Hepatocyte (in vitro differentiated cells): ENCODE measurements around the gene TEAD1. TPM values are rescaled to one million over a fixed set of nuclear protein-coding genes. Genes with fewer than 3 reads are reported as not detected.

Experiments used
- DNase-seq: peaks from one replicate; pipeline ENCODE4 v3.0.0-alpha.2; 2016; ENCODE audit warnings: low spot score
- H2AFZ ChIP-seq: fragments of 200-600 bp; sonication (generic); 2 replicates; pipeline ENCODE4 v1.6.0; 2016; ENCODE audit warnings: antibody characterized with exemption, mild to moderate bottlenecking
- H3K27ac ChIP-seq: fragments of 200-600 bp; sonication (generic); 2 replicates; pipeline ENCODE4 v1.5.1; 2016; ENCODE audit warnings: mild to moderate bottlenecking
- H3K27me3 ChIP-seq: fragments of 200-600 bp; sonication (generic); 2 replicates; pipeline ENCODE4 v1.6.1; 2016
- H3K36me3 ChIP-seq: fragments of 200-600 bp; sonication (generic); replicated peaks from 2 replicates; pipeline ENCODE4 v1.5.1; 2016; ENCODE audit warnings: low read depth; ENCODE audit not compliant: insufficient read depth
- H3K4me1 ChIP-seq: fragments of 200-600 bp; sonication (generic); 2 replicates; pipeline ENCODE4 v1.5.1; 2016; ENCODE audit warnings: mild to moderate bottlenecking, moderate library complexity; ENCODE audit not compliant: insufficient read depth
- H3K4me2 ChIP-seq: fragments of 200-600 bp; sonication (generic); 2 replicates; pipeline ENCODE4 v1.6.0; 2016
- H3K4me3 ChIP-seq: fragments of 200-600 bp; sonication (generic); 2 replicates; pipeline ENCODE4 v1.5.1; 2016; ENCODE audit warnings: mild to moderate bottlenecking
- H3K79me2 ChIP-seq: fragments of 200-600 bp; sonication (generic); 2 replicates; pipeline ENCODE4 v1.6.0; 2017; ENCODE audit warnings: mild to moderate bottlenecking
- H3K9me2 ChIP-seq: fragments of 200-600 bp; sonication (generic); replicated peaks from 2 replicates; pipeline ENCODE4 v1.6.0; 2017; ENCODE audit warnings: mild to moderate bottlenecking; ENCODE audit not compliant: insufficient read depth
- H3K9me3 ChIP-seq: fragments of 200-600 bp; sonication (generic); 2 replicates; pipeline ENCODE4 v1.5.1; 2016; ENCODE audit warnings: low read depth, mild to moderate bottlenecking
- H4K20me1 ChIP-seq: fragments of 200-600 bp; sonication (generic); 2 replicates; pipeline ENCODE4 v1.6.0; 2016; ENCODE audit warnings: mild to moderate bottlenecking; ENCODE audit not compliant: insufficient read depth, poor library complexity, severe bottlenecking
- CTCF ChIP-seq: fragments of 200-600 bp; sonication (generic); IDR thresholded peaks from 2 replicates; pipeline ENCODE4 v1.5.1; 2016; ENCODE audit warnings: antibody characterized with exemption, mild to moderate bottlenecking; ENCODE audit not compliant: poor library complexity
- EZH2 ChIP-seq: fragments of 200-600 bp; sonication (generic); IDR thresholded peaks from 2 replicates; pipeline ENCODE4 v1.6.1; 2016; ENCODE audit warnings: antibody characterized with exemption, mild to moderate bottlenecking, borderline replicate concordance
- EZH2phosphoT487 ChIP-seq: fragments of 200-600 bp; sonication (generic); IDR thresholded peaks from one replicate; pipeline ENCODE4 v1.6.1; 2018; ENCODE audit warnings: antibody characterized with exemption, mild to moderate bottlenecking, low read depth, moderate library complexity; ENCODE audit not compliant: unreplicated experiment, severe bottlenecking
- WGBS: methylation state at CpG from one replicate; pipeline ENCODE4 v1.1.6; 2016; ENCODE audit warnings: low lambda C conversion rate; ENCODE audit errors: missing lambda C conversion rate; 5-methylcytosine and 5-hydroxymethylcytosine counted together
- polyA plus RNA-seq: library from polyadenylated mRNA; unstranded; fragments of >200 nt; fragmentation: Nextera tagmentation; extraction: Ambion mirVana; gene quantifications from 2 replicates; pipeline ENCODE4 v1.2.1, GENCODE V29; 2016
- total RNA-seq: library from RNA; depleted of rRNA; stranded (reverse); fragments of >200 nt; gene quantifications from 2 replicates; pipeline ENCODE4 v1.2.3, GENCODE V29; 2014

The TEAD1 gene
- total and polyA plus RNA-seq, 2 experiments from 2014 or later, result 37.2 to 82.2 TPM

DNA sequence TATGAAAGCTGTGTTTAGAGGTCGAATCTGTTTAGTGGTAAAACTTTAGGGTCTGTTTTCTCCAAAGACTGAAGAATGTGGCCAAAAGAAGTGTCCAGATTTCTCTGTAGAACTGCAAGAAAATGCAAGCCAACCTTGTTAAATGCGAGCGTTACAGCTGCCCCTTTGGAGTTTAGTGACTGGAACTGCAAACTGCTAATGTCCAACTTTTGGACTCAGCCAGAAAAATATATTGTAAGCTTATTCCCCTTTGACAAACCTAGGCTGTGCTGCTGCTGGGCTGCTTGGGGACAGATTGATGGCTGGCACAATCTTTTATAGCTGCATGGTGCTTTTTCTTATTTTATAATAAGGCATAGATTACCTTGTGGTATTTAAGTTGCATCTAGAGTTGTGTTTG, 3.9 kb downstream of the TEAD1 start:
- no peak for TF ChIP-seq EZH2phosphoT487

DNA sequence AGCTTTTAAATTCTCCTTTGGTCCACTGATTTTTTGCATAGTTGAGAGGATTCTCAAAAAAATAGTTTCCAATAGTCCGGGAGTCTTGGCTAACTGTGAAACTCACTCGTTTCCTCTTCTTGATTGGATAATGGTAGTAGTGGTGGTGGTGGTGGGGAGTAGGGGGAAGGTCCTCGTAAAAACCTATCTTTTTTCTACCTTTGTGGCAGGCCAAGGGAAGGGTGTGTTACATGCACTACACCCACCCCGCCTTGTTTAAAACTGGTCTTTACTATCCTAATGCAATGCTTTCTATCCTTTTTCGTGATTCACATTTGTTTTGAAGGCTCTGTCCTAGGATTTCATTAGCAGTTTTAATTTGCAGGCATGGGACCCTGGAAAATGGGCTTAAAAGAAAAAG, 4.8 kb downstream of the TEAD1 start:
- no peaks in the 10 kb centered on the region for H3K9me2 ChIP-seq
- WGBS, result 39% methylated on average over 5 of the region's 5 CpGs
- H2AFZ ChIP-seq, result no peak overlapping the region
- H3K36me3 ChIP-seq, result no peaks in the 10 kb centered on the region
- TF ChIP-seq EZH2phosphoT487 (no peak), CTCF (no peak), EZH2 (no peak)
- H3K27me3 ChIP-seq, result no peaks in the 10 kb centered on the region
- DNase-seq, result no peak
- H3K27ac ChIP-seq, result peak overlapping the region; percentile 87
- H3K4me3 ChIP-seq, result no peak overlapping the region
- H3K9me3 ChIP-seq, result no peaks in the 10 kb centered on the region
- H3K79me2 ChIP-seq, result peaks cover 88% of the 10 kb centered on the region
- peaks cover 52% of the 10 kb centered on the region for H3K4me1 ChIP-seq
- H4K20me1 ChIP-seq, result peaks cover 6% of the 10 kb centered on the region
- peak overlapping the region; percentile 80 for H3K4me2 ChIP-seq

More for the DNA sequence above, 3.9 kb downstream of the TEAD1 start:
- DNase-seq, result no peak
- Histone ChIP-seq H3K27me3 (no peaks in the 10 kb centered on the region), H3K27ac (peak overlapping the region; percentile 87), H3K4me2 (peak overlapping the region; percentile 80), H3K4me1 (peaks cover 48% of the 10 kb centered on the region), H3K9me2 (no peaks in the 10 kb centered on the region), H3K36me3 (no peaks in the 10 kb centered on the region), H2AFZ (no peak overlapping the region), H4K20me1 (peaks cover 6% of the 10 kb centered on the region), H3K79me2 (peaks cover 79% of the 10 kb centered on the region), H3K4me3 (peak overlapping the region; percentile 17), H3K9me3 (no peaks in the 10 kb centered on the region)
- WGBS, result 50% methylated on average over 3 of the region's 3 CpGs

DNA sequence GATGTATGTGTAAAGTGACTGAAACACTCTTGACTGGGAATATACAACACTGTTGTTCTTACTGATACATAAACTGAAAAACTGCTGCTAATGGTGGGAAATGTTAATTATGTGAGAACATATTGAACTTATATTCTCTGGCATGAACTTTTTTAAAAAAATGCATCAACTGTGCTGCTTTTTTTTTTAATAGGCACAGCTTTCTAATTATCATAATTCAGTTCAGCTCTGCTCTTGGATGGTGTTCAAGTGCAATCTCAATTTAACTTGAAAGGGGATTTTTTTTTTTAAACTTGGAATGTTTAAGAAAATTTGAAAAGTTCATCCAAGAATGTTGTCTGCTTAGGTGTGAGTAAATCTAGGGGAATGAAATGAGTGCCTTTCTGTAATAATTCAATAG, 5.2 kb downstream of the TEAD1 start:
- H3K27me3 ChIP-seq, result no peaks in the 10 kb centered on the region
- no peak for TF ChIP-seq EZH2
- TF ChIP-seq EZH2phosphoT487, result no peak
- no peak for TF ChIP-seq CTCF
- peak overlapping the region; percentile 87 for H3K27ac ChIP-seq
- DNase-seq, result no peak
- peaks cover 93% of the 10 kb centered on the region for H3K79me2 ChIP-seq
- H3K4me1 ChIP-seq, result peaks cover 57% of the 10 kb centered on the region
- no peaks in the 10 kb centered on the region for H3K36me3 ChIP-seq
- peaks cover 6% of the 10 kb centered on the region for H4K20me1 ChIP-seq
- peak overlapping the region; percentile 80 for H3K4me2 ChIP-seq
- no peak overlapping the region for H2AFZ ChIP-seq
- peak overlapping the region; percentile 2 for H3K4me3 ChIP-seq
- H3K9me3 ChIP-seq, result no peaks in the 10 kb centered on the region
- no peaks in the 10 kb centered on the region for H3K9me2 ChIP-seq

- WGBS, result 12% methylated on average over 21 of the region's 21 CpGs
- H3K79me2 ChIP-seq, result peaks cover 98% of the 10 kb centered on the region
- peak; percentile 90 for DNase-seq
- peak overlapping the region; percentile 87 for H3K27ac ChIP-seq
- peak overlapping the region; percentile 2 for H3K4me3 ChIP-seq
- no peak for TF ChIP-seq EZH2
- no peak for TF ChIP-seq EZH2phosphoT487
- no peak for TF ChIP-seq CTCF
- no peaks in the 10 kb centered on the region for H3K9me3 ChIP-seq
- H2AFZ ChIP-seq, result no peak overlapping the region
- no peaks in the 10 kb centered on the region for H3K27me3 ChIP-seq
- peaks cover 7% of the 10 kb centered on the region for H4K20me1 ChIP-seq
- peak overlapping the region; percentile 80 for H3K4me2 ChIP-seq
- no peaks in the 10 kb centered on the region for H3K9me2 ChIP-seq
- H3K4me1 ChIP-seq, result peaks cover 66% of the 10 kb centered on the region
- H3K36me3 ChIP-seq, result no peaks in the 10 kb centered on the region
Measured at GRCh38 chr11:12680246-12680939, 6.2 kb downstream of the TEAD1 start.
